ENCODE measurements around the gene GPC3.
"Not testable (repeated sequence)": the region's sequence is repeated elsewhere in the genome, so short reads cannot be mapped to it uniquely, and the experiment has no call there.

Gene GPC3

DNA sequence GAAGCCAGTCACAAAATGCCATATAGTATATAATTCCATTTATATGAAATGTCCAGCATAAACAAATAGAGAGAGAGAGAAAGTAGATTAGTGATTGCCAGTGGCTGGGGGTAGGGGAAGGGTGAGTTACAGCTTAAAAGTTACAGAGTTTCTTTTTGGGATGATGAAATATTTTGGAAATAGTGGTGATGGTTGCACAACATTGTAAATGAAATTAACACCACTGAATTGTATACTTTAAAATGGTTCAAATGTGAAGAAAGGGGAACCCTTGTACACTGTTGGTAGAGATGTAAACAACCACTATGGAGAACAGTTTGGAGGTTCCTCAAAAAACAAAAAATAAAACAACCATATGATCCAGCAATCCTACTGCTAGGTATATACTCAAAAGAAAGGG, 439.0 kb downstream of the GPC3 start:
- DNase-seq, result no peak

- DNase-seq, result no peak
Observed at GRCh38 chrX:133544778-133545177, 440.6 kb downstream of the GPC3 start.

- no peak for DNase-seq
Observed at GRCh38 chrX:133544115-133544514, 441.3 kb downstream of the GPC3 start.

DNA sequence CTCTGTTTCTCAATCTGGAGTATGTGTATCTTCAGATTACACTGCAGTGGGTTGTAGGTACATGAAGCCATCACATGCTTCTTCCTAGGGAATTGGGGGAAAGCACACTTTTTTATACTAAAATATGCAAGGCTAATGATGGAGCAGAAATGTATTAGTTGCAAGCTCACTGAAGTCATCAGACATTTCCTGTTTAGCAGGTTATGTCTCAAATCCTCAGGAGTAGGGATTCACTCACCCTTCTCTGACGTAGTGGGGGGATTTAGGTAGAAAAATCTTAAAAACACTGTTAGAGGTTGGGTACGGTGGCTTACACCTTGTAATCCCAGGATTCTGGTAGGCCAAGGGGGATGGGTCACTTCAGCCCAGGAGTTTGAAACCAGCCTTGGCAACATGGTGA, 441.7 kb downstream of the GPC3 start:
- no peak for DNase-seq

- DNase-seq, result no peak
Observed at GRCh38 chrX:133542476-133542875, 442.9 kb downstream of the GPC3 start.

DNA sequence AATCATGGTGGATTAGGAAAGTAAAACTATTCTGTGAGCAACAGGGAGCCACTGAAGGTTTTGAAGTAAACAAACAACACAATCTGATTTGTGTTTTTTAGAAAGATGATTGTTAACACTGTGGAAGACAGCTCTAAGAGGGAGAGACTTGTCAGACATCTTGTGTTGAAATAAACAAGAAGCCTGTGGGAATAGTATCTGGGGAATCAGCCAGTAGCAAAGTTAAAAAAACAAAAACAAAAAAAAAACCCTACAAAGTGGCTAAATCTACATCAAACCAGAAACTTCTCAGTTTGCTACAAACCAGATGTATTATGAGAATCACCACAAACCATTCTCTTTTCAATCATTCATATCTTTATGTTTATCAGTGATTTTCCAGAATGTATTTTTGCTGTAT, 444.4 kb downstream of the GPC3 start:
- no peak for DNase-seq

GRCh38 chrX:133538148-133538547, 447.2 kb downstream of the GPC3 start:
- no peak for DNase-seq

- no peak for DNase-seq
Observed at GRCh38 chrX:133537142-133537541, 448.3 kb downstream of the GPC3 start.

DNA sequence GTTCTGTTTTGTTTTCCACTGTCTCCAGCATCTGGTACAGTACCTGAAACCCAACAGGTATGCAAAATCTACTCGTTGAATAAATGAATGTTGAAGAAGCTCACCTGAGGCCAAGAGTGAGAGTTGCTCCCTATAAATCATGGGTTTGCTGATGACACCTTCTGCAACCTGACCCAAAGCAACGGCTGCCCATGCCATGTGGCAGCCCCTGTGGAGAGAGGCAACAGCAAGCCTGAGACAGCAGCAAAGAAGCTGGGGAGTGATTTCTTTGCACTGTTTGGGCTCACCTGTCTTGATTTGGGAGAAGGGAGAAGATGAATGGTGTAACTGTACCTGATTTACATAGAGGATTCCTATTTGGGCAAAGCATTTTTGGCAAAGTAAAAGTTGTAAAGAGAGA, 450.3 kb downstream of the GPC3 start:
- DNase-seq, result no peak

DNA sequence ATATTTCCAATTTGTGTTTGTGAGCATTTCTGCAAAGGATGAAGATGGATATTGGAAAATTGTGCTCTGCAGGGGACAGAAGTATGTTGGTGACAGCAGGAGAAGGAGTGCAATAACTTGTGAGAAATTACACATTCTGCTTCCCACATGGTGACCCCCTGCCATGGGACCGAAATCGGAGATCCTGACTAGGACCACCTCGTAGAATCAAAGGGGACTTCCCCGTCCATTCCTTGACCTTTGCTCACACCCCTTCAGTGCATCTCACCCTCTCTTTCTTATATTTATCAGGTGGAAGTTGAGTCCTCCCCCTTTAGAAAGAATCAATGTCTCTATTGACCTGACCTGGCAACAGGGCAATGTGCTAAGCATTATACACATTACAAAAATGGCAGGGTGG, 451.2 kb downstream of the GPC3 start:
- DNase-seq, result no peak

- DNase-seq, result no peak
Observed at GRCh38 chrX:133533249-133533648, 452.1 kb downstream of the GPC3 start.

DNA sequence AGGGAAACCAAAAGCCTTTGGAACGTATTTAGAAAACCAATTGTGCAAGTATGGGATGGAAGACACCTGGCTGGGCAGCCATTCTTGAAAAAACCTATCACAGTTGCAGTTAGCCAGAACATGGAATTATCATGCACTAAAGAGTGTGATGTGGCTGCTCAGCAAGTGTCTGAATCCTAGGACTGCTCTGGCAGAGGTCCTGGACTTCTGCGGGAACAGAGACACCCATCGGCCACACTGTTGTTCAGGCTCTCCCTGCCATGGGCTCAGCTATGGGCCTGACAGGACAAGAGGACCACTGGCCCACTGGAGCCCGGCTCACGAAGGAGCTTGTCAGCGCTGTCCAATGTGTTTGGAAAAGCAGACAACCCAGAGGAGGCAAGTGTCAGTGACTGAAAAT, 454.4 kb downstream of the GPC3 start:
- no peak for DNase-seq

DNA sequence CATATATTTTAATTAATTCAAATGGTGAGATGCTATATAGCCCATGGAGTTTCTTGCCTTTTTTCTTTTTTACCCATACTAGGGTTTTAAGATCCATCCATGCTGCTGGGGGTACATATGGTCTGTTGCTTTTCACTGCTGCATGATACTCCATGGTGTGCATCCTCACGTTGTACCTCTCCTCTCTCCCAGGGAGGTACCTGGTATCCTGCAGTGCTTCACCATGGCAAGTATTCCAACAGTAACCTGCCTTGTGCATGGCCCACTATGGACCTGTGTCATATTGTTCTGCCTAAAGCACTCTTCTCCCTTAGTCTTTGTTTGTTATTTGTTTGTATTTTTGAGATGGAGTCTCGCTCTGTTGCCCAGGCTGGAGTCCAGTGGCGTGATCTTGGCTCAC, 455.8 kb downstream of the GPC3 start:
- no peak for DNase-seq

GRCh38 chrX:133527825-133528224, 457.6 kb downstream of the GPC3 start:
- DNase-seq, result no peak

DNA sequence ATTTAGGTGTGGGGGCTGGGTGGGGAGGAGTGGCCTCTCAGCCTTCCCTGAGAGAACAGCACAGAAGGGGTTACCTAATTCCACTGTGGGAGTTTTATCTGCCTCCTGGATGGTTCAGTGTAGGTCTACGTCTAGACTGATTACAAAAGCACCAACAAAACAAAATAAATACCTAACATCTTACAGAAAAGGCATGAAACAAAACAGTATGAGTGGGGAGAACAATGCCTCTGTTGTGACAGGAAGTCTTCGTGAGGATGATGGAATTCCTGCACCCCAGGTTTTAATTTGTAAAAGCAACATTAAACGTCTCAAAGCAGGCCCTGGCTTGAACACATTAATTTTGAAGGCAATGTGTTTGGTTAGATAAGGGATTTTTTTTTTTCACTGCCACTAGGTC, 458.0 kb downstream of the GPC3 start:
- DNase-seq, result no peak

DNA sequence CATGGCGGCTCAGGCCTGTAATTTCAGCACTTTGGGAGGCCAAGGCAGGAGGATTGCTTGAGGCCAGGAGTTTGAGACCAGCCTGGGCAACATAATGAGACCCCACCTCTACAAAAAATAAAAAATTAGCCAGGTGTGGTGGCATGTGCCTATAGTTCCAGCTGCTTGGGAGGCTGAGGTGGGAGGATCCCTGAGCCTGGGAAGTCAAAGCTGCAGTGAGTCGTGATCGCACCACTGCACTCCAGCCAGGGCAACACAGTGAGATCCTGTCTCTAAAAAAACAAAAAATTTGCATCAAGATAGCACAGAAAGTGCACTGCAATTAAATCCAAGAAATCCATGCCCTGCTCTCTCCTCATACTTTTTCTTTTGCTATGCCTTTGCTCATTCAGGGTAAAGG, 458.6 kb downstream of the GPC3 start:
- not testable (repeated sequence) for DNase-seq

DNA sequence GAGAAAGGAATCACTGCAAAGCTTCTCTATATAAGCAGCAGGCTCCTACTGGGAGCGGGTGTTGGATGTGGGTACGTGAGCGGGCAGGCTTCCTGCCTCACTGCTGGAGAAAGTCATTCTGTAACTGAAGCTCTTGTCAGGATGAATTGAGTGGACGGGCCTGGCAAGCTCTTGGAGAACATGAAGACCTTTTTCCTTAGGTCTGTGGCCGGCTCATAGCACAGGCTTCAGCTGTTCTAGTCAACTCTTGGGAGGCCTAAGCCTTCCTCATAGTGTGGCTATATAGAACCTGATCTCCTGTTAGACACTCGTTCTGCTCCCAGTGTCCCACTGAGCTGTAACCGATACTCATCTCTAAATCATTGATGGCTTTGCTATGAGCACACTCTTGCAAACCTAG, 461.9 kb downstream of the GPC3 start:
- DNase-seq, result no peak

DNA sequence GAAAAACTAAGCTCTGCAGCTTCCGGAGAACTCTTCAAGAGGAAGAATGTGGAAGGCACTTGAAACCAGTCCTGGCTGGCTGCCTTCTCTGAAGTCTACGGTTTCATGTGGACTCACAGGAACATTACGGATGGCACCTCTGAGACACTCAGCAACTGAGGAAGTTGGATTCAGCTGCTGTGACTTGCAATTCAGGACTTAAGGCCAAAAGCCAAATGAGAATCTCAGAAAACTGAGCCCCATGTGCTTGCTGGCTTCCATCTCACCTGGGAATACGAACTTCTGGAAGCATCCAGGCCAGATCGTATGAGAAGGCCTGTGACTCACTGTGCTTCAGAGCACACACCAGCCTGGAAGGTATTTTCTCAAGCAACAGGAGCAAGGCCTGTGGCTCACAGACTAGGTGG, 462.3 kb downstream of the GPC3 start:
- no peak for DNase-seq

DNA sequence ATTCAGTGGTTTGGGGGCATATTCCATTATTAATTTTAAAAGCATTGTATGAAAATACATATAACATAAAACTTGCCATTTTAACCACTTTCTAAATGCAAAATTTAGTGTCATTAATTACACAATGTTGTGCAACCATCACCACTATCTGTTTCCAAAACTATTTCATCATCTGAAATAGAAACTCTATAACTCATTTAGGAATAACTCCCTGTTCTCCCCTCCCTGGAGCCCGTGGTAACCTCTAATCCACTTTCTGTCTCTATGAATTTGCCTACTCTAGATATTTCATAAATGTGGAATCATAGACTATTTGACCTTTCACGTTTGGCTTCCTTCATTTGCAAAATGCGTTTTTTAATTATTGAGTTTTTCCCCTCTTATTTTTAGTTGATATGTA, 468.7 kb downstream of the GPC3 start:
- no peak for DNase-seq

GRCh38 chrX:133514486-133514885, 470.9 kb downstream of the GPC3 start:
- DNase-seq, result no peak

DNA sequence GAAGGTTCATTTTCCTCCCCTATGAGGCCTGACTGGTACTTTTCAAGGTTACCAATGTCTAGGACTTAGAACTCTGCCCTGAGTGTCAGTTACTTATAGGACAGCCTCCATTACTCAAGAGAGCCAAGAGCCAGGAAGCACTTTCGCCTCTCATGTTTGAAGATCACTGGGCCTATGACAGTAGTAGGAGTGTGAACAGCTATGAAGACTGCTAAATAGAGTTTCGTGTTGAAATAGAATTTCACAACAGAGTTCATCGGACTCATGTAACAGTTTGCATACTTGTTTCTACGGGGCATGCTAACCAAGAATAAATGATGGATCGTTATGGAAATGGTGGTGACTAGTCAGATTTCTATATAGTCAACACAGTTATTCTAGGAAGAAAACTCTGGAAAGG, 472.3 kb downstream of the GPC3 start:
- DNase-seq, result no peak

DNA sequence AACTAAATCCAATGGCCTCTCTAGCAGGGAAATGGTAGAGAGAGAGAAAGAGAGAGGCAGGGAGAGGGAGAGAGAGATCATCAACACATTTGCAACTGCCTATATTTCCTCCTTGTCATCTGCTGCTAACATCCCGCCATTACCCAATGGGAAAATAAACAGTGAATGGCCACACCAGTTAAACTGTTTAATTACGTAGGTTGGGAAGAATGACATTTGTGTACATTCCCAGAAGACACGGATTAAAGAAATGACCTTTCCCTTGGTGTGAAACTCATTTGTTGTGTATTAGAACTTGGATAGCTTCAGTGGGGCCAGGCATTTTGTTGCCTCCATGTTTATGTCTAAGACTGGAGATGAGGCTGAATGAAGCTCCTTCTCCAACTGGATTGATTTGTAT, 474.4 kb downstream of the GPC3 start:
- DNase-seq, result no peak

GRCh38 chrX:133497356-133497755, 488.0 kb downstream of the GPC3 start:
- DNase-seq, result no peak

- DNase-seq, result no peak
Observed at GRCh38 chrX:133495464-133496391, 489.7 kb downstream of the GPC3 start.

GRCh38 chrX:133493366-133493765, 492.0 kb downstream of the GPC3 start:
- DNase-seq, result no peak
